Activated T-cell treated with anti-CD3 and anti-CD28 coated beads for 48 hours (primary cell): ENCODE results near the gene PAFAH1B1.
"Not testable (repeated sequence)": the region's sequence is repeated elsewhere in the genome, so short reads cannot be mapped to it uniquely, and the experiment has no call there.

Source experiments
- DNase-seq: peaks from one replicate; pipeline ENCODE4 v3.0.0-alpha.2; 2020; ENCODE audit warnings: low read depth

Gene PAFAH1B1

GRCh38 chr17:2635675-2636074 lies 42.2 kb downstream of the PAFAH1B1 start:
- DNase-seq, result no peak

- no peak for DNase-seq
These were observed 42.9 kb downstream of the PAFAH1B1 start for GRCh38 chr17:2636169-2636930.

DNA sequence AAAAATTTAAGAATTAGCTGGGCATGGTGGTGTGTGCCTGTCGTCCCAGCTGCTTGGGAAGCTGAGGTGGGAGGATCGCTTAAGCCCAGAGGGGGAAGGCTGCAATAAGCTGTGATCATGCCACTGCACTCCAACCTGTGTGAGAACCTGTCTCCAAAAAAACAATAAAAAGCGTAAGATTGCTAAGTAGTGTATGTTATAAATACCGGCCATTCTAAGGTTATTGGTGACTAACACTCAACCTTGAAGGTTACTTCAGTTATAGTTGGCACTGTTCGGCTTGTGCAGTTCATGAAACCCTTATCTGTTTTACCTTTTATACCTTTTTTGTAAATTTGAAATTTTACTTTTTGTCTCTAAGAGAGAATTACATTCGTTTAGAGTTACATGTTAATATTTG lies 44.0 kb downstream of the PAFAH1B1 start:
- DNase-seq, result no peak

GRCh38 chr17:2644971-2645370 lies 51.5 kb downstream of the PAFAH1B1 start:
- no peak for DNase-seq

DNA sequence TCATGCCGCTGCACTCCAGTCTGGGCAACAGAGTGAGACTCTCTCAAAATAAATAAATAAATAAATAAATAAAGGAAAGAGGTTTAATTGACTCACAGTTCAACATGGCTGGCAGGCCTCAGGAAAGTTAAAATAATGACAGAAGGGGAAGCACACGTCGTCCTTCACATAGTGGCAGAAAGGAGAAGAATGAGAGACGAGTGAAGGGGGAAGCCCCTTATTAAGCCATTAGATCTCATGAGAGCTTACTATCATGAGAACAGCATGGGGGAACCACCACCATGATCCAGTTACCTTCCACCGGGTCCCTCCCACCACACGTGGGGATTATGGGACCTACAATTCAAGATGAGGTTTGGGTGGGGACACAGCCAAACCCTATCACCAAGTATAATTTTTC lies 54.5 kb downstream of the PAFAH1B1 start:
- no peak for DNase-seq

DNA sequence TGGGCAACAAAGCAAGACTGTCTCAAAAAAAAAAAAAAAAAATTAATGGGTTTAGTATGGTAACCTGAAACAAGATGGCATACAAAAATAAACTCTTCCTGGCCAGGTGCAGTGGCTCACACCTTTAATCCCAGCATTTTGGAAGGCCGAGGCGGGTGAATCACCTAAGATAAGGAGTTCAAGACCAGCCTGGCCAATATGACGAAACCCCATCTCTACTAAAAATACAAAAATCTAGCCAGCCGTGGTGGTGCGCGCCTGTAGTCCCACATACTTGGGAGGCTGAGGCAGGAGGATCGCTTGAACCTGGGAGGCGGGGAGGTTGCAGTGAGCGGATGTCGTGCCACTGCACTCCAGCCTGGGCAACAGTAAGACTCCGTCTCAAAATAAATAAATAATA lies 55.7 kb downstream of the PAFAH1B1 start:
- DNase-seq, result no peak

DNA sequence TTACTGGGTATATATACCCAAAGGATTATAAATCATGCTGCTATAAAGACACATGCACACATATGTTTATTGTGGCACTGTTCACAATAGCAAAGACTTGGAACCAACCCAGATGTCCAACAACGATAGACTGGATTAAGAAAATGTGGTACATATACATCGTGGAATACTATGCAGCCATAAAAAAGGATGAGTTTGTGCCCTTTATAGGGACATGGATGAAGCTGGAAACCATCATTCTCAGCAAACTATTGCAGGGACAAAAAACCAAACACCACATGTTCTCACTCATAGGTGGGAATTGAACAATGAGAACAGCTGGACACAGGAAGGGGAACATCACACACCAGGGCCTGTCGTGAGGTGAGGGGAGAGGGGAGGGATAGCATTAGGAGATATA lies 59.5 kb downstream of the PAFAH1B1 start:
- DNase-seq, result not testable (repeated sequence)

DNA sequence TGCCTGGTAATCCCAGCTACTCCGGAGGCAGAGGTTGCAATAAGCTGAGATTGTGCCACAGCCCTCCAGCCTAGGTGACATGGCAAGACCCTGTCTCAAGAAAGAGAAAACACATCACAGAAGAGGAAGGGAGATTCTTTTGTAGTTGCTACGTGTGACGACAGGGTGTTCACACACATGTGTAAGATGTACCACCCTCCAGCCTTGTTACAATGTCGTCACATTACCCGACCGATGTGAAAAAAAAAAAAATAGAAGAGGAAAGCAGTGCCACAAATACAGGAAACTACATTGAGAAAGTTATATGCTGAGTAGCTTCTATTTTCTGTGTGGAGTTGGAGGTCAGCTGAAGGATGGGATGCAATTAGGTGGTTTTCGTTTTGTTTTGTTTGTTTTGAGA lies 62.1 kb downstream of the PAFAH1B1 start:
- no peak for DNase-seq

DNA sequence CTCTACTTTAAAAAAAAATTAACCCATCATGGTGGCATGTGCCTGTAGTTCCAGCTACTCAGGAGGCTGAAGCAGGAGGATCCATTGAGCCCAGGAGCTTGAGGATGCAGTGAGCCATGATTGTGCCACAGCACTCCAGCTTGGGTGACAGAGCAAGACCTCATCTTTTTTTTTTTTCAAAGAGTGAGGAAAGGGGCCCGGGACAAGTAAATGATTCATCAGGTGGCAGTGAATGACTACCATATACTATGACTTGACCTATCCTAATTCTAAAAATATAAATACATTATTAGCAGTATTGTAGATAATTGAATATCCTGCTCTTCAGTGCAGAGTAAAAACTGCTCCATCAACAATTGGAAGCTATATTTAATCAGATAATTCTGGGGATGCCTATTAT lies 62.8 kb downstream of the PAFAH1B1 start:
- DNase-seq, result no peak

DNA sequence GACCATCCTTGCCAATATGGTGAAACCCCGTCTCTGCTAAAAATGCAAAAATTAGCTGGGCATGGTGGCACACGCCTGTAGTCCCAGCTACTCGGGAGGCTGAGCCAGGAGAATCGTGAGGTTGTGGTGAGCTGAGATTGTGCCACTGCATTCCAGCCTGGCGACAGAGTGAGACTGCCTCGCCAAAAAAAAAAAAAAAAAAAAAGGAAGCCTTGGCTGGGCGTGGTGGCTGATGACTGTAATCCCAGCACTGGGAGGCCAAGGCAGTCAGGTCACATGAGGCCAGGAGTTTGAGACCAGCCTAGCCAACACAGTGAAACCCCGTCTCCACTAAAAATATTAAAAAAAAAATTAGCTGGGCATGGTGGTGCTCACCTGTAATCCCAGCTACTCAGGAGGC lies 65.9 kb downstream of the PAFAH1B1 start:
- not testable (repeated sequence) for DNase-seq

DNA sequence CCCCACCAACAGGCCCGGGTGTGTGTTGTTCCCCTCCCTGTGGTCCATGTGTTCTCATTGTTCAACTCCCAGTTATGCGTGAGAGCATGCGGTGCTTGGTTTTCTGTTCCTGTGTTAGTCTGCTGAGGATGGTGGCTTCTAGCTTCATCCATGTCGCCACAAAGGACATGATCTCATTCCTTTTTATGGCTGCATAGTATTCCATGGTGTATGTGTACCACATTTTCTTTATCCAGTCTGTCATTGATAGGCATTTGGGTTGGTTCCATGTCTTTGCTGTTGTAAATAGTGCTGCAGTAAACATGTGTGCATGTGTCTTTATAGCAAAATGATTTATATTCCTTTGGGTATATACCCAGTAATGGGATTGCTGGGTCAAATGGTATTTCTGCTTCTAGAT lies 67.0 kb downstream of the PAFAH1B1 start:
- DNase-seq, result not testable (repeated sequence)

DNA sequence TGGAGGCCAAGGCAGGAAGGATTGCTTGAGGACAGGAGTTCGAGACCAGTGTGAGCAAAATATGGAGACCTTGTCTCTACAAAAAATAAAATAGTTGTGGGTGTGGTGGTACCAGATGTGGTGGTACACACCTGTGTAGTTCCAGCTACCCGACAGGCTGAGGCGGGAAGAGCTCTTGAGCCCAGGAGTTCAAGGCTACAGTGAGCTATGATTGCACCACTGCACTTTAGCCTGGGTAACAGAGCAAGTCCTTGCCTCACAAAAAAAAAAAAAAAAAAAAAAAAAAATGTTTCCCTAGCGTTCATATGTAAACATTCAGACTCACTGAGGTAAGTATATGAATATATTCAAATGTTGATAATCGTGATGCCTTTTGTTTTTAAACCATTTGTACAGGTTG lies 78.6 kb downstream of the PAFAH1B1 start:
- DNase-seq, result no peak

DNA sequence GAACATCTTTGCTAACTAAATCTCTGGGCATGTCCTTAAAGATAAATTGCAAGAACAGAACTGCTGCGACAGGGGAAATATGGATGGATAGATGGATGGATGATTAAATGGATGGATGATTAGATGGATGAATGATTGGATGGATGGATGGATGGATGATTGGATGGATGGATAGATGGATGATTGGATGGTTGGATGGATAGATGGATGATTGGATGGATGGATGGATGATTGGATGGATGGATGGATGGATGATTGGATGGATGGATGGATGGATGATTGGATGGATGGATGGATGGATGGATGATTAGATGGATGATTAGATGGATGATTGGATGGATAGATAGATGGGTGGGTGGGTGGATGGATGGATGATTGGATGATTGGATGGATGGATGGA lies 85.8 kb downstream of the PAFAH1B1 start:
- not testable (repeated sequence) for DNase-seq

DNA sequence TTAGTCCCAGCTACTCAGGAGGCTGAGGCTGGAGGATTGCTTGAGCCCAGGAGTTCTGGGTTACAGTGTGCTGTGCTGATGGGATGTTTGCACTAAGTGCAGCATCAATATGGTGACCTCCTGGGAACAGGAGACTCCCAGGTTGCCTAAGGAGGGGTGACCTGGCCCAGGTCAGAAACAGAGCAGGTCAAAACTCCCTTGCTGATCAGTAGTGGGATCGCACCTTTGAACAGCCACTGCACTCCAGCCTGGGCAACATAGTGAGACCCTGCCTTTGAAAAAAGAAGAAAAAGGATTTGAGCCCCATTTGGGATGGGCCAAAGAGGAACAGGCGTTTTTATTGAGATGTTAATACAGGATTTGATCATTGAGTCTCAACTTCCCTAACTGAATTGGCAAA lies 87.5 kb downstream of the PAFAH1B1 start:
- DNase-seq, result no peak

GRCh38 chr17:2681650-2682049 lies 88.2 kb downstream of the PAFAH1B1 start:
- no peak for DNase-seq

GRCh38 chr17:2682176-2682938 lies 88.9 kb downstream of the PAFAH1B1 start:
- no peak for DNase-seq

DNA sequence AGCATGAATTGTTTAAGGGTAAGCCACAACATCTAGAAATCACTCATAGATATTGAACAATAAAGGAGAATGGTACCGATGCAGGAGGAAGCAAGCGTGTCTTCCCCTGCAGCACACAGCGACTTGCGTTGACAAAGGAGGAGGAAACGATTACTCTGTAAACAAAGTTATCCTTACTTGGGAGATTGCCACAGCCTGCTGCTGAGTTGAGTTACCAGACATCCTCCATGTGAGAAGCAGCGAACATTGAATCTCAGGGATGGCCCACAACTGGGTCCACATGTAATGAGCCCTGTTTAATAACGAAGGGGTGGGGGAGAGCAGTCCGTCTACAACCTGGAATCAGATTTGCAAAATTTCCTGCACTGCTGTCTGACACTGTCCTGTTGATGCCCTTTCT lies 90.5 kb downstream of the PAFAH1B1 start:
- DNase-seq, result no peak

GRCh38 chr17:2684549-2684948 lies 91.1 kb downstream of the PAFAH1B1 start:
- no peak for DNase-seq

DNA sequence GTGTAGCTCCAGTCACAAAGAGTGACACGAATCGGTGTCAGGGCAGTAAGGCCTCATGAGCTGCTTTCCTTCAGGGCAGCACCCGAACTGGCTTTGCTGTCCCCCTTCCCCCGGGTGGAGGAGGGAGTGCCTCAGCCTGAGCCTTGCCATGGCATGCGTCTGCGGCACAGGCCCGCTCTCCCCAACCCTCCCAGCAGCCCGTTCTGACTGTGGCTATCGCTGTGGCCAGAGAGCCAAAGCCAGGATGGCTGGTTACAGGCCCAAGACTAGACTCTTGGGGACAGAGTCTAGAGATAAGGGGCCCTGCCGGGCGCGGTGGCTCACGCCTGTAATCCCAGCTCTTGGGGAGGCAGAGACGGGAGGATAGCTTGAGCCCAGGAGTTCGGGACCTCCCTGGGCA lies 92.2 kb downstream of the PAFAH1B1 start:
- no peak for DNase-seq

DNA sequence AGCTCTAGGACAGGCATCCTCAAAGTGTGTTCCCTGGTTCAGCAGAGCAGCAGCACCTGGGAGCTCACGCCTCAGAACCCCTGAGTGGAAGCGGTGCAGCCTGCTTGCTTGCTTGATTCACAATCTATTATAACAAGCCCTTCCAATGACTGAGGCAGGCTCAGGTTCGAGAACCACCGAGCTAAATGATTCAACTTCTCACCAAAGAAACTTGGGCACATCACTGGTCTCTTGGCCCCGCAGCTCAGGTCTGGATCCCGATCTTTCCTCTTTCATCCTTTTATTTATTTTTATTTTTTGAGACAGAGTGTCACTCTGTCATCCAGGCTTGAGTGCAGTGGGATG lies 93.6 kb downstream of the PAFAH1B1 start:
- no peak for DNase-seq

GRCh38 chr17:2688351-2689342 lies 95.2 kb downstream of the PAFAH1B1 start:
- no peak for DNase-seq

GRCh38 chr17:2689411-2690164 lies 96.1 kb downstream of the PAFAH1B1 start:
- DNase-seq, result no peak
